GM23248 (cell line): ENCODE results near the gene STT3B.

Experiments used
- EZH2 ChIP-seq: fragments of 200-600 bp; sonication (generic); IDR thresholded peaks from 2 replicates; pipeline ENCODE4 v1.6.1; 2018; ENCODE audit warnings: antibody characterized with exemption, mild to moderate bottlenecking; ENCODE audit not compliant: insufficient read depth, poor library complexity, severe bottlenecking
- EZH2phosphoT487 ChIP-seq: fragments of 200-600 bp; sonication (generic); IDR thresholded peaks from 2 replicates; pipeline ENCODE4 v1.6.1; 2018; ENCODE audit warnings: antibody characterized with exemption, moderate library complexity, mild to moderate bottlenecking, low read depth; ENCODE audit not compliant: insufficient read depth

- no peak for TF ChIP-seq EZH2phosphoT487
- TF ChIP-seq EZH2, result no peak
Measured at GRCh38 chr3:31654998-31655397, 122.3 kb downstream of the STT3B start.
